HEK293 (cell line): ENCODE data around the gene SAMD14.

Source experiments
- CTCF ChIA-PET: fragments of 350-600 bp; formaldehyde crosslinking; extraction: SDS; loops from one replicate; lab custom pipeline; 2021; ENCODE audit warnings: antibody characterized with exemption; lab: Yijun Ruan, JAX
- POLR2A ChIA-PET: fragments of 300-600 bp; formaldehyde crosslinking; extraction: SDS; loops from one replicate; lab custom pipeline; 2020; ENCODE audit warnings: antibody characterized with exemption, inconsistent platforms; lab: Yijun Ruan, JAX
- H3K27ac ChIP-seq: fragments of 200-500 bp; sonication (Bioruptor generic); 2 replicates; pipeline ENCODE4 v1.5.1; 2014; ENCODE audit warnings: low read depth, low read length, control low read depth, inconsistent platforms; ENCODE audit errors: extremely low read depth
- H3K36me3 ChIP-seq, 2 experiments: fragments of 200-500 bp in 1 of 2; sonication (Bioruptor generic) in 1 of 2; 1 replicate in 1 of 2; 2 replicates in 1 of 2; pipeline ENCODE4 v1.5.1; 2014 to 2017; ENCODE audit warnings: inconsistent platforms in 2 of 2, low read length in 2 of 2; ENCODE audit not compliant: control insufficient read depth in 2 of 2, insufficient read depth in 1 of 2
- H3K4me1 ChIP-seq: fragments of 200-500 bp; sonication (Bioruptor generic); 2 replicates; pipeline ENCODE4 v1.5.1; 2014; ENCODE audit warnings: mild to moderate bottlenecking, low read length, inconsistent platforms; ENCODE audit not compliant: control insufficient read depth, insufficient read depth
- H3K4me3 ChIP-seq: 2 replicates; pipeline ENCODE4 v1.5.1; 2011; ENCODE audit warnings: low read depth, mild to moderate bottlenecking, control low read depth, low read length, moderate library complexity
- H3K9me3 ChIP-seq: fragments of 200-500 bp; sonication (Bioruptor generic); 2 replicates; pipeline ENCODE4 v1.5.1; 2014; ENCODE audit warnings: low read depth, low read length, inconsistent platforms; ENCODE audit not compliant: control insufficient read depth, insufficient read depth
- TRIM28 ChIP-seq: IDR thresholded peaks from 2 replicates; pipeline ENCODE4 v1.6.1; 2011; ENCODE audit warnings: low read length, control low read depth, borderline replicate concordance
- ZNF10 ChIP-seq: fragments of 450-650 bp; formaldehyde crosslinking; IDR thresholded peaks from 2 replicates; pipeline ENCODE4 v1.5.1; 2017; ENCODE audit warnings: missing biosample characterization, missing genetic modification characterization
- ZNF157 ChIP-seq: fragments of 450-650 bp; formaldehyde crosslinking; IDR thresholded peaks from 2 replicates; pipeline ENCODE4 v1.5.1; 2016; ENCODE audit warnings: missing biosample characterization, missing genetic modification characterization
- ZNF423 ChIP-seq: fragments of 450-650 bp; formaldehyde crosslinking; IDR thresholded peaks from 2 replicates; pipeline ENCODE4 v1.5.1; 2016; ENCODE audit warnings: missing biosample characterization, missing genetic modification characterization
- ZNF433 ChIP-seq: fragments of 450-650 bp; formaldehyde crosslinking; IDR thresholded peaks from 2 replicates; pipeline ENCODE4 v1.5.1; 2016; ENCODE audit warnings: missing biosample characterization, missing genetic modification characterization, low read depth
- ZNF48 ChIP-seq: fragments of 450-650 bp; formaldehyde crosslinking; IDR thresholded peaks from 2 replicates; pipeline ENCODE4 v1.5.1; 2016; ENCODE audit warnings: missing biosample characterization, missing genetic modification characterization
- ZNF600 ChIP-seq: fragments of 450-650 bp; formaldehyde crosslinking; IDR thresholded peaks from 2 replicates; pipeline ENCODE4 v1.5.1; 2016; ENCODE audit warnings: missing biosample characterization, missing genetic modification characterization
- ZNF768 ChIP-seq: fragments of 450-650 bp; formaldehyde crosslinking; IDR thresholded peaks from 2 replicates; pipeline ENCODE4 v1.5.1; 2018; ENCODE audit warnings: missing biosample characterization, mild to moderate bottlenecking, missing genetic modification characterization
- ZNF791 ChIP-seq: fragments of 450-650 bp; formaldehyde crosslinking; IDR thresholded peaks from 2 replicates; pipeline ENCODE4 v1.5.1; 2016; ENCODE audit warnings: missing biosample characterization, missing genetic modification characterization
- TF ChIP-seq, protein P1 (sequence below): fragments of 450-650 bp; formaldehyde crosslinking; IDR thresholded peaks from 2 replicates; pipeline ENCODE4 v1.5.1; 2017; ENCODE audit warnings: missing biosample characterization, missing genetic modification characterization
- TF ChIP-seq, protein P2 (sequence below): fragments of 450-650 bp; formaldehyde crosslinking; IDR thresholded peaks from 2 replicates; pipeline ENCODE4 v1.5.0; 2017; ENCODE audit warnings: missing biosample characterization, missing genetic modification characterization, borderline replicate concordance
- TF ChIP-seq, protein P3 (sequence below): sonication (generic); formaldehyde crosslinking; IDR thresholded peaks from 2 replicates; pipeline ENCODE4 v1.8.1; 2022; ENCODE audit warnings: mild to moderate bottlenecking, moderate library complexity, missing genetic modification reagents
- TF ChIP-seq, protein P4 (sequence below): fragments of 450-650 bp; formaldehyde crosslinking; optimal IDR thresholded peaks from 2 replicates; pipeline ENCODE3; 2016; ENCODE audit warnings: missing biosample characterization, mild to moderate bottlenecking, missing genetic modification characterization
- TF ChIP-seq, protein P5 (sequence below): fragments of 450-650 bp; formaldehyde crosslinking; IDR thresholded peaks from 2 replicates; pipeline ENCODE4 v1.5.1; 2016; ENCODE audit warnings: missing biosample characterization, missing genetic modification characterization

SAMD14 gene

DNA sequence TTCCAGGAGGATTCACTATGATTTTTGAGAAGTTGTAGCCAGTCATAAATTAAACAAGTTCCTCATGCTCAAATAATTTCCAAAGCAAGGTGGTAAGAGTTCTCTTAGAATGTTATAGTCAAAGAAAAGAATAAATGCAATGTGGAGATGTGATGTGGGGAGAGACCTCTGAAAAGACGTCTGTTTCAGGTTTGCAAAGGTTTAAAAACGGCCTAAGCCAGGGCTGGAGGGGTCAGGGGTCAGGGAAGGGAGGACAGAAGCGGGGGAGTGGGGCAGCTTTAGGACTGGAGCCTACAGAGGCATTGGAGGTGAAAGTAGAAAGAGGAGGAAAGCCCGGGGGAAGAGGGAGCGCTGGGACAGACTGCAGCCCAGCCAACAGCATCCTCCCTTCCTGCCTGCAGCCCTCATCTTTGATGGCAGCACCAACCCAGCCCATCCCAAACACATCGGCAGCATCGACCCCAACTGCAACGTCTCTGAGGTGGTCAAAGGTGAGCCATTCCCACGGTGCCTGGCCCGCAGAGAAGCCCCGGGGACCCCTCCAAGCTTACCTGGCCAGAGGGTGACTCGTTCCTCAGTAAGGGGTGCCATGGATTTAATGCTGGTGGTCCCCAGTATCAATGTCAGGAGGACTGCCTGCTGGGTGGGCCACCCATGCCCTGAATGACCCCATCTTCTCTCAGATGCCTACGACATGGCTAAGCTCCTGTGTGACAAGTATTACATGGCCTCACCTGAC, 23.4 kb downstream of the SAMD14 start:
- POLR2A ChIA-PET: no interaction called here
- CTCF ChIA-PET: interaction anchor here (0.6 to 1.7 kb wide), 3 partner anchors 9 to 19 kb away, joined by 3 to 6 read pairs (median 3); no protein-coding TSS in a partner anchor
- H3K4me1 ChIP-seq: no peaks in the 10 kb centered on the region; the same call in 1 of the 2 replicates
- H3K36me3 ChIP-seq: peaks cover 6 to 64% of the 10 kb centered on the region in 2 experiments; a peak in 2 of 3 replicates
- H3K4me3 ChIP-seq: no peak overlapping the region
- H3K27ac ChIP-seq: no peak overlapping the region
- TF ChIP-seq ZNF157 (tag by site-specific recombination): no peak
- H3K9me3 ChIP-seq: no peaks in the 10 kb centered on the region

DNA sequence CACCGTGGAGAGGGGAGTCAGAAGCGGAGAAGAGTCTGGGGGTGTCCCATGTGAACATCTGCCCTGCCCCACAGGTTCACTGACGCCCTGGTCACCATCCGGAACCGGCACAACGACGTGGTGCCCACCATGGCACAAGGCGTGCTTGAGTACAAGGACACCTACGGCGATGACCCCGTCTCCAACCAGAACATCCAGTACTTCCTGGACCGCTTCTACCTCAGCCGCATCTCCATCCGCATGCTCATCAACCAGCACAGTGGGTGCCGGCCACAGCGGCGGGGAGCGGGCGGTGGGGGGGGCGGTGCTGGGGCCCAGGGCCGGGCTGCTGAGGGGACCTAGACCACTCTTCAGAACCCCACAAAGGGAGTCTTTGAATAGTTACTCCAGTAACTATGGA, 24.1 kb downstream of the SAMD14 start:
- Histone ChIP-seq H3K9me3 (no peaks in the 10 kb centered on the region), H3K4me3 (no peak overlapping the region), H3K4me1 (peaks cover 3% of the 10 kb centered on the region; the same call in 1 of the 2 replicates), H3K27ac (no peak overlapping the region), H3K36me3 (peaks cover 6 to 68% of the 10 kb centered on the region in 2 experiments; a peak in 2 of 3 replicates)
- ChIA-PET POLR2A (no interaction called here), CTCF (interaction anchor here (1.0 to 4.0 kb wide), 2 partner anchors 9 to 12 kb away, joined by 3 to 21 read pairs; no protein-coding TSS in a partner anchor)
- TF ChIP-seq, protein P1, sequence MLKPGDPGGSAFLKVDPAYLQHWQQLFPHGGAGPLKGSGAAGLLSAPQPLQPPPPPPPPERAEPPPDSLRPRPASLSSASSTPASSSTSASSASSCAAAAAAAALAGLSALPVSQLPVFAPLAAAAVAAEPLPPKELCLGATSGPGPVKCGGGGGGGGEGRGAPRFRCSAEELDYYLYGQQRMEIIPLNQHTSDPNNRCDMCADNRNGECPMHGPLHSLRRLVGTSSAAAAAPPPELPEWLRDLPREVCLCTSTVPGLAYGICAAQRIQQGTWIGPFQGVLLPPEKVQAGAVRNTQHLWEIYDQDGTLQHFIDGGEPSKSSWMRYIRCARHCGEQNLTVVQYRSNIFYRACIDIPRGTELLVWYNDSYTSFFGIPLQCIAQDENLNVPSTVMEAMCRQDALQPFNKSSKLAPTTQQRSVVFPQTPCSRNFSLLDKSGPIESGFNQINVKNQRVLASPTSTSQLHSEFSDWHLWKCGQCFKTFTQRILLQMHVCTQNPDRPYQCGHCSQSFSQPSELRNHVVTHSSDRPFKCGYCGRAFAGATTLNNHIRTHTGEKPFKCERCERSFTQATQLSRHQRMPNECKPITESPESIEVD (tag by site-specific recombination): no peak
- no peak for TF ChIP-seq ZNF423 (tag by site-specific recombination)
- TF ChIP-seq ZNF768 (tag by site-specific recombination): no peak
- TF ChIP-seq ZNF433 (tag by site-specific recombination): no peak
- TF ChIP-seq, protein P2, sequence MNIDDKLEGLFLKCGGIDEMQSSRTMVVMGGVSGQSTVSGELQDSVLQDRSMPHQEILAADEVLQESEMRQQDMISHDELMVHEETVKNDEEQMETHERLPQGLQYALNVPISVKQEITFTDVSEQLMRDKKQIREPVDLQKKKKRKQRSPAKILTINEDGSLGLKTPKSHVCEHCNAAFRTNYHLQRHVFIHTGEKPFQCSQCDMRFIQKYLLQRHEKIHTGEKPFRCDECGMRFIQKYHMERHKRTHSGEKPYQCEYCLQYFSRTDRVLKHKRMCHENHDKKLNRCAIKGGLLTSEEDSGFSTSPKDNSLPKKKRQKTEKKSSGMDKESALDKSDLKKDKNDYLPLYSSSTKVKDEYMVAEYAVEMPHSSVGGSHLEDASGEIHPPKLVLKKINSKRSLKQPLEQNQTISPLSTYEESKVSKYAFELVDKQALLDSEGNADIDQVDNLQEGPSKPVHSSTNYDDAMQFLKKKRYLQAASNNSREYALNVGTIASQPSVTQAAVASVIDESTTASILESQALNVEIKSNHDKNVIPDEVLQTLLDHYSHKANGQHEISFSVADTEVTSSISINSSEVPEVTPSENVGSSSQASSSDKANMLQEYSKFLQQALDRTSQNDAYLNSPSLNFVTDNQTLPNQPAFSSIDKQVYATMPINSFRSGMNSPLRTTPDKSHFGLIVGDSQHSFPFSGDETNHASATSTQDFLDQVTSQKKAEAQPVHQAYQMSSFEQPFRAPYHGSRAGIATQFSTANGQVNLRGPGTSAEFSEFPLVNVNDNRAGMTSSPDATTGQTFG (tag by site-specific recombination): no peak
- no peak for TF ChIP-seq ZNF48 (tag by site-specific recombination)
- no peak for TF ChIP-seq ZNF10 (tag by site-specific recombination)
- TF ChIP-seq ZNF791 (tag by site-specific recombination): no peak
- TF ChIP-seq, protein P3, sequence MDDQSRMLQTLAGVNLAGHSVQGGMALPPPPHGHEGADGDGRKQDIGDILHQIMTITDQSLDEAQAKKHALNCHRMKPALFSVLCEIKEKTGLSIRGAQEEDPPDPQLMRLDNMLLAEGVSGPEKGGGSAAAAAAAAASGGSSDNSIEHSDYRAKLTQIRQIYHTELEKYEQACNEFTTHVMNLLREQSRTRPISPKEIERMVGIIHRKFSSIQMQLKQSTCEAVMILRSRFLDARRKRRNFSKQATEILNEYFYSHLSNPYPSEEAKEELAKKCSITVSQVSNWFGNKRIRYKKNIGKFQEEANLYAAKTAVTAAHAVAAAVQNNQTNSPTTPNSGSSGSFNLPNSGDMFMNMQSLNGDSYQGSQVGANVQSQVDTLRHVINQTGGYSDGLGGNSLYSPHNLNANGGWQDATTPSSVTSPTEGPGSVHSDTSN (CRISPR knock-in tag): no peak
- TF ChIP-seq, protein P4, sequence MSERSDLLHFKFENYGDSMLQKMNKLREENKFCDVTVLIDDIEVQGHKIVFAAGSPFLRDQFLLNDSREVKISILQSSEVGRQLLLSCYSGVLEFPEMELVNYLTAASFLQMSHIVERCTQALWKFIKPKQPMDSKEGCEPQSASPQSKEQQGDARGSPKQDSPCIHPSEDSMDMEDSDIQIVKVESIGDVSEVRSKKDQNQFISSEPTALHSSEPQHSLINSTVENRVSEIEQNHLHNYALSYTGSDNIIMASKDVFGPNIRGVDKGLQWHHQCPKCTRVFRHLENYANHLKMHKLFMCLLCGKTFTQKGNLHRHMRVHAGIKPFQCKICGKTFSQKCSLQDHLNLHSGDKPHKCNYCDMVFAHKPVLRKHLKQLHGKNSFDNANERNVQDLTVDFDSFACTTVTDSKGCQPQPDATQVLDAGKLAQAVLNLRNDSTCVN (tag by site-specific recombination): no peak
- TF ChIP-seq, protein P5, sequence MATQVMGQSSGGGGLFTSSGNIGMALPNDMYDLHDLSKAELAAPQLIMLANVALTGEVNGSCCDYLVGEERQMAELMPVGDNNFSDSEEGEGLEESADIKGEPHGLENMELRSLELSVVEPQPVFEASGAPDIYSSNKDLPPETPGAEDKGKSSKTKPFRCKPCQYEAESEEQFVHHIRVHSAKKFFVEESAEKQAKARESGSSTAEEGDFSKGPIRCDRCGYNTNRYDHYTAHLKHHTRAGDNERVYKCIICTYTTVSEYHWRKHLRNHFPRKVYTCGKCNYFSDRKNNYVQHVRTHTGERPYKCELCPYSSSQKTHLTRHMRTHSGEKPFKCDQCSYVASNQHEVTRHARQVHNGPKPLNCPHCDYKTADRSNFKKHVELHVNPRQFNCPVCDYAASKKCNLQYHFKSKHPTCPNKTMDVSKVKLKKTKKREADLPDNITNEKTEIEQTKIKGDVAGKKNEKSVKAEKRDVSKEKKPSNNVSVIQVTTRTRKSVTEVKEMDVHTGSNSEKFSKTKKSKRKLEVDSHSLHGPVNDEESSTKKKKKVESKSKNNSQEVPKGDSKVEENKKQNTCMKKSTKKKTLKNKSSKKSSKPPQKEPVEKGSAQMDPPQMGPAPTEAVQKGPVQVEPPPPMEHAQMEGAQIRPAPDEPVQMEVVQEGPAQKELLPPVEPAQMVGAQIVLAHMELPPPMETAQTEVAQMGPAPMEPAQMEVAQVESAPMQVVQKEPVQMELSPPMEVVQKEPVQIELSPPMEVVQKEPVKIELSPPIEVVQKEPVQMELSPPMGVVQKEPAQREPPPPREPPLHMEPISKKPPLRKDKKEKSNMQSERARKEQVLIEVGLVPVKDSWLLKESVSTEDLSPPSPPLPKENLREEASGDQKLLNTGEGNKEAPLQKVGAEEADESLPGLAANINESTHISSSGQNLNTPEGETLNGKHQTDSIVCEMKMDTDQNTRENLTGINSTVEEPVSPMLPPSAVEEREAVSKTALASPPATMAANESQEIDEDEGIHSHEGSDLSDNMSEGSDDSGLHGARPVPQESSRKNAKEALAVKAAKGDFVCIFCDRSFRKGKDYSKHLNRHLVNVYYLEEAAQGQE (tag by site-specific recombination): no peak
- TF ChIP-seq TRIM28: no peak
- TF ChIP-seq ZNF600: no peak
